ENCODE measurements around the gene REG1B. TPM values are rescaled to one million over a fixed set of nuclear protein-coding genes. Genes with fewer than 3 reads are reported as not detected.
A peak's percentile ranks its signal among the peaks of the same experiment; 100 is the strongest.
"Not testable (repeated sequence)": the region's sequence is repeated elsewhere in the genome, so short reads cannot be mapped to it uniquely, and the experiment has no call there.

The REG1B gene
- total and polyA plus RNA-seq, 7 donors = 10.8 to 465 TPM; not detected in 5

DNA sequence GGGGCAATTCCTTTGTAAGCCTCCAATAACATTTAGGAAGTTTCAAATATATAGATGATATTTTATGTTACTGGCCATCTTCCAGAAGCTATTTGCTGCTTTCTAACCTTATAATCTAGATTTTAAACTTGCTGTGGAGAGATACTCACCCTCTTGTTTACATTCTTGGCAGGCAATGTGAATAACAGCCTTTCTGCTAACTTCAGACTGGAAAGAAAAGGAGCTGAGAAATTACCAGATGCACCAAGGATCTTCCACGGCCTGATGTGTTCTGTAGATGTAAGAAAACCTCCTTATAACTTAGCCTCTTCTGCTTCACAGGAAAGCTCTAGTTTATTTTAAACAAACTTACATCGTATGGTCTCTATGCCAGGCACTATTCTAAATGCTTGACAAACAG is 16.7 kb downstream of the REG1B start:
- H3K36me3 ChIP-seq = no peaks in the 10 kb centered on the region
- H3K9me3 ChIP-seq = no peaks in the 10 kb centered on the region
- peaks cover 0 to 6% (median 0%) of the 10 kb centered on the region in 4 donors for H3K4me1 ChIP-seq
- no peak overlapping the region for H3K27ac ChIP-seq
- no peaks in the 10 kb centered on the region for H3K27me3 ChIP-seq
- DNase-seq = no peak
- WGBS, 2 donors = 81 to 82% methylated on average over 2 of the region's 2 CpGs
- TF ChIP-seq EP300 (IDR thresholded peaks at IDR 0.05) (no peak), POLR2A (IDR thresholded peaks at IDR 0.05) (no peak), CTCF (IDR thresholded peaks at IDR 0.05) (no peak), POLR2AphosphoS5 (IDR thresholded peaks at IDR 0.05) (no peak)
- intact Hi-C loops (cut with DNase I) = no loop called here
- H3K4me3 ChIP-seq = no peak overlapping the region

- H3K4me3 ChIP-seq = no peak overlapping the region
- intact Hi-C loops (cut with DNase I) = no loop called here
- no peak for TF ChIP-seq EP300 (IDR thresholded peaks at IDR 0.05)
- no peak for TF ChIP-seq POLR2A (IDR thresholded peaks at IDR 0.05)
- no peak for TF ChIP-seq CTCF (IDR thresholded peaks at IDR 0.05)
- no peak for TF ChIP-seq POLR2AphosphoS5 (IDR thresholded peaks at IDR 0.05)
- H3K36me3 ChIP-seq = no peaks in the 10 kb centered on the region
- 84 to 86% methylated on average over 2 of the region's 2 CpGs for WGBS, 2 donors
- DNase-seq = no peak
- no peaks in the 10 kb centered on the region for H3K9me3 ChIP-seq
- no peaks in the 10 kb centered on the region for H3K27me3 ChIP-seq
- H3K27ac ChIP-seq = no peak overlapping the region
- no peaks in the 10 kb centered on the region for H3K4me1 ChIP-seq
Observed at GRCh38 chr2:79065201-79065600, 22.6 kb downstream of the REG1B start.

DNA sequence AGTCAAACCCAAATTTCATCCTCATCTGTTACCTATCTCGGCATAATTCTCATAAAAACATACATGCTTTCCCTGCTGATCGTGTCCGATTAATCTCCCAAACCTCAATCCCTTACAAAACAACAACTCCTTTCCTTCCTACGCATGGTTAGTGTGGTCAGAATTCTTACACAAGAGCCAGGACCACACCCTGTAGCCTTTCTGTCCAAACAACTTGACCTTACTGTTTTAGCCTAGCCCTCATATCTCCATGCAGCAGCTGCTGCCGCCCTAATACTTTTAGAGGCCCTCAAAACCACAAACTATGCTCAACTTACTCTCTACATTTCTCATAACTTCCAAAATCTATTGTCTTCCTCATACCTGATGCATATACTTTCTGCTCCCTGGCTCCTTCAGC is 33.0 kb downstream of the REG1B start:
- DNase-seq; H3K4me3 ChIP-seq; intact Hi-C loops (cut with DNase I); H3K27me3 ChIP-seq; H3K36me3 ChIP-seq; H3K4me1 ChIP-seq; H3K27ac ChIP-seq; H3K9me3 ChIP-seq: not testable (repeated sequence)
- WGBS, 2 donors = 63 to 84% methylated on average over 5 of the region's 5 CpGs

GRCh38 chr2:79053486-79053885 is 34.3 kb downstream of the REG1B start:
- DNase-seq; H3K4me3 ChIP-seq; H3K4me1 ChIP-seq; H3K27ac ChIP-seq; H3K9me3 ChIP-seq; intact Hi-C loops (cut with DNase I); H3K36me3 ChIP-seq; H3K27me3 ChIP-seq: not testable (repeated sequence)
- 65 to 72% methylated on average over 5 of the region's 5 CpGs for WGBS, 2 donors

GRCh38 chr2:79041032-79041448 is 46.8 kb downstream of the REG1B start:
- no peak for DNase-seq
- no peaks in the 10 kb centered on the region for H3K9me3 ChIP-seq
- H3K27ac ChIP-seq = no peak overlapping the region
- no peaks in the 10 kb centered on the region for H3K36me3 ChIP-seq
- TF ChIP-seq CTCF (IDR thresholded peaks at IDR 0.05) = peak in 3 of 4 experiments; percentile 18 to 31 (median 30)
- no peak for TF ChIP-seq EP300 (IDR thresholded peaks at IDR 0.05)
- 3 to 13% methylated on average over 1 of the region's 1 CpG for WGBS, 2 donors
- no peak overlapping the region for H3K4me3 ChIP-seq
- H3K27me3 ChIP-seq = no peaks in the 10 kb centered on the region
- intact Hi-C loops (cut with DNase I) = loop anchor here (5.0 kb wide), 1 partner anchor 176 kb away; no protein-coding TSS in a partner anchor
- H3K4me1 ChIP-seq = no peaks in the 10 kb centered on the region

DNA sequence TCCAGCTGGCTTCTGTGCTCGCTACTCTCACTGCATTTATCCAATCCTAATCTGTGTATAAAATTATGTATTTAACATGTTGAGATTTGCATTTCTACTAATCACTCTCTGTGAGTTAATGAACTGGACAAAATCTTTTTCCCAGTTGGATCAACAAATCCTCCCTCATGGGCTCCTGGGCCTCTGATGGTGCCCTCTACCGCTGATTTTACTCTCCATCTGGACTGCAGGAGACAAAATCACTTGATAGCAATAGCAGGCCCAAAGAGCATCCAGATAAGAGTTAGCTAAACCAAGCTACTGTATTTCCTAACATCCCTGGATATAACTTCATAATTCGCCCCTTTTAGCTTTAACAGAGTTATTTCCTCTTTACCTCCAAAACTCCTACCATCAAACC is 47.8 kb downstream of the REG1B start:
- no peak for DNase-seq

More for the DNA sequence above, 47.8 kb downstream of the REG1B start:
- H3K36me3 ChIP-seq = no peaks in the 10 kb centered on the region
- no peaks in the 10 kb centered on the region for H3K27me3 ChIP-seq
- H3K27ac ChIP-seq = no peak overlapping the region
- no peaks in the 10 kb centered on the region for H3K9me3 ChIP-seq
- no peaks in the 10 kb centered on the region for H3K4me1 ChIP-seq
- 82 to 86% methylated on average over 3 of the region's 3 CpGs for WGBS, 2 donors
- no peak overlapping the region for H3K4me3 ChIP-seq
- no peak for TF ChIP-seq POLR2AphosphoS5 (IDR thresholded peaks at IDR 0.05)
- TF ChIP-seq EP300 (IDR thresholded peaks at IDR 0.05) = no peak
- TF ChIP-seq CTCF (IDR thresholded peaks at IDR 0.05) = no peak
- TF ChIP-seq POLR2A (IDR thresholded peaks at IDR 0.05) = no peak
- intact Hi-C loops (cut with DNase I) = loop anchor here (5.0 kb wide), 1 partner anchor 177 kb away; no protein-coding TSS in a partner anchor
